Lung (tissue), 12 donors: ENCODE results near the gene FOXP1. TPM values are rescaled to one million over a fixed set of nuclear protein-coding genes. Genes with fewer than 3 reads are reported as not detected.

Experiments
- ATAC-seq: fragments of 200-7000 bp; cut with Tn5 transposase; one replicate; pipeline ENCODE4 v1.9.1; 2020; ENCODE audit warnings: moderate number of reproducible peaks; ENCODE audit not compliant: insufficient read depth, low FRiP score
- DNase-seq, 3 donors: peaks; one replicate each; pipeline ENCODE4 v3.0.0-alpha.2; 2013 to 2017
- H3K27ac ChIP-seq, 2 donors: one replicate each; pipeline ENCODE4 v1.5.1; 2013; ENCODE audit warnings: mild to moderate bottlenecking in 2 of 2, moderate library complexity in 2 of 2, control low read depth in 1 of 2, inconsistent platforms in 1 of 2, low read depth in 1 of 2, low read length in 1 of 2
- H3K27me3 ChIP-seq, 3 donors: one replicate each; pipeline ENCODE4 v1.5.1; 2013; ENCODE audit warnings: low read length in 2 of 3; ENCODE audit not compliant: control insufficient read depth in 3 of 3, insufficient read depth in 3 of 3
- H3K36me3 ChIP-seq, 4 donors: one replicate each; pipeline ENCODE4 v1.5.1; 2013; ENCODE audit warnings: low read length in 4 of 4, mild to moderate bottlenecking in 1 of 4, moderate library complexity in 1 of 4; ENCODE audit not compliant: control insufficient read depth in 4 of 4, insufficient read depth in 4 of 4
- H3K4me1 ChIP-seq, 5 donors: one replicate each; pipeline ENCODE4 v1.5.1; 2013; ENCODE audit warnings: low read length in 5 of 5, mild to moderate bottlenecking in 2 of 5, moderate library complexity in 1 of 5; ENCODE audit not compliant: control insufficient read depth in 5 of 5, insufficient read depth in 5 of 5
- H3K4me3 ChIP-seq: one replicate; pipeline ENCODE4 v1.5.1; 2013; ENCODE audit warnings: mild to moderate bottlenecking, control low read depth, moderate library complexity
- H3K9ac ChIP-seq, 2 donors: one replicate each; pipeline ENCODE4 v1.5.1; 2013; ENCODE audit warnings: low read length in 2 of 2, control low read depth in 1 of 2; ENCODE audit not compliant: insufficient read depth in 1 of 2
- H3K9me3 ChIP-seq, 4 donors: one replicate each; pipeline ENCODE4 v1.5.1; 2013; ENCODE audit warnings: low read length in 3 of 4, mild to moderate bottlenecking in 1 of 4, moderate library complexity in 1 of 4; ENCODE audit not compliant: control insufficient read depth in 4 of 4, insufficient read depth in 3 of 4
- WGBS, 2 donors: extraction: QIAGEN DNeasy Blood & Tissue Kit; methylation state at CpG; one replicate each; pipeline ENCODE4 v1.1.7; 2013; 5-methylcytosine and 5-hydroxymethylcytosine counted together
- polyA plus RNA-seq, 2 donors: library from polyadenylated mRNA; stranded (reverse); fragments of 200-250 nt; gene quantifications; one replicate each; pipeline ENCODE4 v1.2.1, GENCODE V29; 2013
- total RNA-seq, 2 donors: library from RNA; depleted of rRNA in 1 of 2; stranded (reverse); fragments of >200 nt in 1 of 2; gene quantifications; one replicate each; pipeline ENCODE4 v1.2.1, GENCODE V29; 2014 to 2021
- TF ChIP-seq, protein P1 (sequence below): IDR thresholded peaks from 2 replicates; pipeline ENCODE4 v1.5.1; 2012; ENCODE audit warnings: mild to moderate bottlenecking; ENCODE audit errors: control extremely low read depth, extremely low read depth
- donor health status: control.
- donor health status: control.
- donor health status: Bipolar disorder and iron deficiency.
- donor health status: healthy.
- donor health status: DM: yes; HTN: yes; CAD: no.

The FOXP1 gene
- total and polyA plus RNA-seq, 4 donors = 13.8 to 287 (median 73.9) TPM

DNA sequence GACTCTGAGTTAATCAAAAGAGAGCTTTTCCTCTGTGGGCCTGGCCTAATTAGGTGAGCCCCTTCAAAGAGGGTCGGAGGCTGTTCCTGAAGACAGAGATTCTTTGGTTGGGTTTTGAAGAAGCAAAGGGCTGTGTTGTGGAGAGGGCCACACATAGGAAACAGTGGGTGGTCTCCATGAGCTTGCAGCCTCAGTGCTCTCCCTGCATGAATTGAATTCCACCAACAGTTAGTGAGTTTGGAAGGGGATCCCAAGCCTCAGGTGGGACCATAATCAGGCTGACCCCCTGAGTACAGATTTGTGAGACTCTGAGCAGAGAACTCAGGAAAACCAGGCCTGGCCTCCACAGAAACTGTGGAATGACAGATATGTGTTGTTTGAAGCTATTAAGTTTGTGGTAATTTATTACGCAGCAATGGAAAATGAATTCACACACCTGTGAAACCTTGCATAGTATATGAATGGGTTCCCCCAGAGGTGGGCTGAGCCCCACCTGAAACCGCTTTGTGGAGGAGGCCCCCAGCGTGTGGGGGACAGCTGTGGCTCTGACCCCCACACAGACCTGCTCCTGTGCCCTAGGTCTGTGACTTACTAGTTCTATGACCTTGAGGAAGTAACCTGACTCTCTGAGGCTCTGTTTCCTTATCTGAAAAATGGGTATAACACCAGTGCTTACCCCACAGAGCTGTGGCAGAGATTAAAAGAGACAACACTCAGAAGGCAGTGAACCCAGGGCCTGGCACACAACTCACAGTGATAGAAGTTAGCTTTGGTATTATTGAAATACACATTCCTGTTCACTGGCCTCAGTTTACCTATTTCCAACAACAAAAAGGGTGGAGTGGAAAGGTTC, 431.3 kb downstream of the FOXP1 start:
- Histone ChIP-seq H3K27me3 (no peaks in the 10 kb centered on the region), H3K27ac (no peak overlapping the region), H3K4me3 (no peak overlapping the region), H3K36me3 (no peaks in the 10 kb centered on the region), H3K9ac (no peak overlapping the region), H3K9me3 (no peaks in the 10 kb centered on the region), H3K4me1 (peaks cover 0 to 8% (median 0%) of the 10 kb centered on the region in 5 donors)
- 70 to 85% methylated on average over 4 of the region's 4 CpGs for WGBS, 2 donors
- no peak for DNase-seq
- ATAC-seq = no peak
- TF ChIP-seq, protein P1, sequence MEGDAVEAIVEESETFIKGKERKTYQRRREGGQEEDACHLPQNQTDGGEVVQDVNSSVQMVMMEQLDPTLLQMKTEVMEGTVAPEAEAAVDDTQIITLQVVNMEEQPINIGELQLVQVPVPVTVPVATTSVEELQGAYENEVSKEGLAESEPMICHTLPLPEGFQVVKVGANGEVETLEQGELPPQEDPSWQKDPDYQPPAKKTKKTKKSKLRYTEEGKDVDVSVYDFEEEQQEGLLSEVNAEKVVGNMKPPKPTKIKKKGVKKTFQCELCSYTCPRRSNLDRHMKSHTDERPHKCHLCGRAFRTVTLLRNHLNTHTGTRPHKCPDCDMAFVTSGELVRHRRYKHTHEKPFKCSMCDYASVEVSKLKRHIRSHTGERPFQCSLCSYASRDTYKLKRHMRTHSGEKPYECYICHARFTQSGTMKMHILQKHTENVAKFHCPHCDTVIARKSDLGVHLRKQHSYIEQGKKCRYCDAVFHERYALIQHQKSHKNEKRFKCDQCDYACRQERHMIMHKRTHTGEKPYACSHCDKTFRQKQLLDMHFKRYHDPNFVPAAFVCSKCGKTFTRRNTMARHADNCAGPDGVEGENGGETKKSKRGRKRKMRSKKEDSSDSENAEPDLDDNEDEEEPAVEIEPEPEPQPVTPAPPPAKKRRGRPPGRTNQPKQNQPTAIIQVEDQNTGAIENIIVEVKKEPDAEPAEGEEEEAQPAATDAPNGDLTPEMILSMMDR = no peak

DNA sequence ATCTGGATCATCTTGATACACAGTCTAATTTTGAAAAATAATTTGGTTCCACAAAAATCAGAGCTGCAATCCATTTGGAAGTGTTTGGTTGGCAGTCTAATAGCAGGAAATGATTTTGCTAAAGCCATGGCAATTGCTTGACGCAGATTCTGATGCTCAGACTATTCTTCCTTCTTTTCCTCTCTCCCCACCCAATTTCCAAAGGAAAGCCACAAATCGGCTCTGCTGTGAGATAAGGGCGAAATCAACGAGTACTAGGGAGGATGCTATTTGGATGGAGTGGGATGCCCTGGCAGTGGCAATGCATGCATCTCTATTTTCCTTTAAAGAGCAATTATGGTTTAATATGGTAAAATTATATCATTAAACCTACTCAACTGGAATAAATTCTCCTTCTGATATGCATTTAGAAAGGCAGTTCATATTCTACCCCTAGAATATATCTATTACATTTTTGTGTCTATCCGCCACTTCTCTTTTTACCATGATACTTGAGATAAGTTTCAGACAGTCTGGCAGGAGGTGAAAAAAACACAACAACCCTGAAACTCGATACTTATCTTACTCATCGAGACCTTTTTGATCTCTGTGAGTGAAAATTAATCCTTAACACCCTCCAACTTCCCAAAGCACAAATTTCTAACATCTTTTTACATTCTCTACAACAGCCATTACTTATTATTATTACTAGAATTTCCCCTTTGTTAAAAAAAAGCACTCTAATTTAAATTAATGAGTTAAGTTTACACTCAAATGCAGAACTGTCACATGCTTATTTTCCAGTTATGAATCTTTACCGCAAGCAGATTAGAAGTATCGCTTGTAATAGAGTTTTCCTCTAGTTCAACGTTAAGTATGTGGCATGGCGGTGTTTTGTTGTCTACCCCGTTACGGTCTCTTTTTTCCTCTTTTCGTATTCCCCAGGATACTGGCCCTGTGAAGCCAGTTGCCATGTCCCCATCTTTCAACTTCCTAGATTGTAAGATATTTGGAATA, 433.3 kb downstream of the FOXP1 start:
- Histone ChIP-seq H3K27me3 (no peaks in the 10 kb centered on the region), H3K27ac (no peak overlapping the region)
- 71% methylated on average over 14 of the region's 14 CpGs for WGBS, 2 donors

DNA sequence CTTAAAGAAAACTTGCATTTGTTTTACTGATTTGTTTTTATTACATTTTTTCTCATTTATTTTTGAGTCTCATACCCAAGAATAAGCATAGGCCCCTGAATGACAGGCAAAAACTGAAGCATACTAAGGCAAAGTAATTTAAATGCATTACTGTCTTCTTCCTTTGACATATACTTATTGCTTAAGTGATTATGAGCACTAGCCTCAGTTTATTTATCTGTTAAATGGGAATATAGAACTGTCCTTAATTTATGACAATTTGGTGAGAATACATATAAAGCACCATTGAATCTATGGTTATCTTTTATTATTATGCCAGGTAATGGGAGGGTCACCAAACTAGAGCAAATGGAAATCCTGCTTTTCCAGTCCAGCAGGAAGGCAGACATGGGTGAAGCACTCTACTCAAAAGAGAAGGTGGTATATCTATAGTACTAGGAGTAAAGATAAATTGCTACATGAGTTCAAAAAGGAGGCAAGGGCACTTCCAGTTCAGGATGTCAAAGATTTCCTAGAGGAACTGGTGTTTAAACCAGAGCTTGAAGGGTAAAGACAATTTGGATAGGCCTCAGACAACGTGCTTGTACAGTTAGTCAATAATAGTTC, 435.0 kb downstream of the FOXP1 start:
- no peaks in the 10 kb centered on the region for H3K9me3 ChIP-seq
- DNase-seq = peak in 1 of 3 donors; percentile 33
- H3K27ac ChIP-seq = no peak overlapping the region
- H3K27me3 ChIP-seq = no peaks in the 10 kb centered on the region
- ATAC-seq = no peak
- TF ChIP-seq, protein P1 = no peak
- H3K4me1 ChIP-seq = peaks cover 0 to 8% (median 0%) of the 10 kb centered on the region in 5 donors
- H3K36me3 ChIP-seq = no peaks in the 10 kb centered on the region
- H3K9ac ChIP-seq = no peak overlapping the region
- no peak overlapping the region for H3K4me3 ChIP-seq
- 62 to 66% methylated on average over 1 of the region's 1 CpG for WGBS, 2 donors

More for the DNA sequence above, 433.3 kb downstream of the FOXP1 start:
- H3K4me3 ChIP-seq = no peak overlapping the region
- DNase-seq (no peak), ATAC-seq (no peak)
- H3K4me1 ChIP-seq = peaks cover 0 to 8% (median 0%) of the 10 kb centered on the region in 5 donors
- TF ChIP-seq, protein P1 = no peak
- no peak overlapping the region for H3K9ac ChIP-seq
- H3K9me3 ChIP-seq = no peaks in the 10 kb centered on the region
- no peaks in the 10 kb centered on the region for H3K36me3 ChIP-seq
